H9 (cell line): ENCODE data around the gene KIF6. TPM values are rescaled to one million over a fixed set of nuclear protein-coding genes. Genes with fewer than 3 reads are reported as not detected.

Source experiments
- DNase-seq: peaks from one replicate; pipeline ENCODE4 v3.0.0-alpha.2; 2017
- H2AFZ ChIP-seq: one replicate; pipeline ENCODE4 v1.6.1; 2013; ENCODE audit warnings: mild to moderate bottlenecking, low read length, control low read depth, moderate library complexity
- H2AK5ac ChIP-seq: 2 replicates; pipeline ENCODE4 v1.6.1; 2013; ENCODE audit warnings: low read length, control low read depth, mixed read lengths; ENCODE audit not compliant: insufficient read length
- H2BK120ac ChIP-seq: one replicate; pipeline ENCODE4 v1.6.1; 2013; ENCODE audit warnings: low read depth, mild to moderate bottlenecking, low read length, control low read depth, inconsistent platforms; ENCODE audit not compliant: poor library complexity, severe bottlenecking
- H2BK12ac ChIP-seq: 2 replicates; pipeline ENCODE4 v1.6.1; 2013; ENCODE audit warnings: low read length, control low read depth, mixed read lengths, low read depth; ENCODE audit not compliant: insufficient read length
- H2BK15ac ChIP-seq: 2 replicates; pipeline ENCODE4 v1.6.1; 2013; ENCODE audit warnings: low read depth, low read length, control low read depth
- H2BK20ac ChIP-seq: one replicate; pipeline ENCODE4 v1.6.1; 2013; ENCODE audit warnings: low read depth, mild to moderate bottlenecking, low read length, control low read depth, inconsistent platforms; ENCODE audit not compliant: poor library complexity, severe bottlenecking
- H2BK5ac ChIP-seq: 2 replicates; pipeline ENCODE4 v1.6.1; 2013; ENCODE audit warnings: low read length, control low read depth, mixed read lengths; ENCODE audit not compliant: insufficient read length
- H3K14ac ChIP-seq: 2 replicates; pipeline ENCODE4 v1.6.1; 2013; ENCODE audit warnings: low read length, control low read depth; ENCODE audit not compliant: insufficient read depth
- H3K18ac ChIP-seq: 2 replicates; pipeline ENCODE4 v1.6.1; 2013; ENCODE audit warnings: low read depth, mild to moderate bottlenecking, mixed read lengths, low read length, control low read depth; ENCODE audit not compliant: insufficient read length
- H3K23ac ChIP-seq: 2 replicates; pipeline ENCODE4 v1.6.1; 2013; ENCODE audit warnings: low read length, control low read depth, mixed read lengths, low read depth; ENCODE audit not compliant: insufficient read length
- H3K23me2 ChIP-seq: 2 replicates; pipeline ENCODE4 v1.6.1; 2013; ENCODE audit warnings: low read depth, mild to moderate bottlenecking, mixed read lengths, low read length, control low read depth; ENCODE audit not compliant: insufficient read length, poor library complexity, severe bottlenecking
- H3K27ac ChIP-seq: 2 replicates; pipeline ENCODE4 v1.5.1; 2013; ENCODE audit warnings: low read length, control low read depth, mixed read lengths, low read depth; ENCODE audit not compliant: insufficient read length
- H3K27me3 ChIP-seq: 2 replicates; pipeline ENCODE4 v1.6.1; 2013; ENCODE audit warnings: low read length, control low read depth, inconsistent platforms; ENCODE audit not compliant: insufficient read depth
- H3K4ac ChIP-seq: 2 replicates; pipeline ENCODE4 v1.6.1; 2013; ENCODE audit warnings: low read depth, mild to moderate bottlenecking, control low read depth, inconsistent platforms, low read length, moderate library complexity
- H3K4me1 ChIP-seq: 2 replicates; pipeline ENCODE4 v1.6.1; 2013; ENCODE audit warnings: low read length, control low read depth, inconsistent platforms; ENCODE audit not compliant: insufficient read depth
- H3K4me2 ChIP-seq: 2 replicates; pipeline ENCODE4 v1.6.1; 2013; ENCODE audit warnings: low read length, control low read depth, mixed read lengths; ENCODE audit not compliant: insufficient read length, insufficient read depth
- H3K56ac ChIP-seq: 2 replicates; pipeline ENCODE4 v1.6.1; 2013; ENCODE audit warnings: low read depth, mild to moderate bottlenecking, mixed read lengths, low read length, control low read depth; ENCODE audit not compliant: insufficient read length
- H3K79me1 ChIP-seq: 2 replicates; pipeline ENCODE4 v1.6.1; 2013; ENCODE audit warnings: low read depth, mild to moderate bottlenecking, moderate library complexity, low read length, control low read depth, inconsistent platforms; ENCODE audit not compliant: insufficient read depth, poor library complexity, severe bottlenecking
- H3K79me2 ChIP-seq: 2 replicates; pipeline ENCODE4 v1.6.1; 2013; ENCODE audit warnings: low read length, control low read depth, inconsistent platforms; ENCODE audit not compliant: insufficient read depth
- H3K9ac ChIP-seq: 2 replicates; pipeline ENCODE4 v1.6.1; 2013; ENCODE audit warnings: low read length, control low read depth, mixed read lengths; ENCODE audit not compliant: insufficient read length; ENCODE audit errors: extremely low read depth
- H3K9me3 ChIP-seq: one replicate; pipeline ENCODE4 v1.6.1; 2013; ENCODE audit warnings: low read depth, low read length, inconsistent platforms; ENCODE audit not compliant: control insufficient read depth
- H3T11ph ChIP-seq: one replicate; pipeline ENCODE4 v1.6.1; 2013; ENCODE audit warnings: mild to moderate bottlenecking, low read length, control low read depth, inconsistent platforms
- H4K20me1 ChIP-seq: one replicate; pipeline ENCODE4 v1.6.1; 2013; ENCODE audit not compliant: control insufficient read depth, insufficient read length, insufficient read depth
- H4K5ac ChIP-seq: 2 replicates; pipeline ENCODE4 v1.6.1; 2013; ENCODE audit warnings: low read depth, mild to moderate bottlenecking, mixed read lengths, low read length, control low read depth; ENCODE audit not compliant: insufficient read length
- H4K8ac ChIP-seq: replicated peaks from 2 replicates; pipeline ENCODE4 v1.6.1; 2013; ENCODE audit warnings: low read length, control low read depth, mixed read lengths, low read depth; ENCODE audit not compliant: insufficient read length
- H4K91ac ChIP-seq: 2 replicates; pipeline ENCODE4 v1.6.1; 2013; ENCODE audit warnings: low read depth, mild to moderate bottlenecking, moderate library complexity, mixed read lengths, low read length, control low read depth; ENCODE audit not compliant: insufficient read length
- H3K27ac Mint-ChIP-seq, 3 experiments: 2 replicates in 2 of 3; 3 replicates in 1 of 3; pipeline ENCODE4 v1.8.0; 2020 to 2021; ENCODE audit warnings: mixed read lengths in 3 of 3, mild to moderate bottlenecking in 1 of 3, moderate library complexity in 1 of 3
- H3K27me3 Mint-ChIP-seq: 2 replicates; pipeline ENCODE4 v1.8.0; 2021; ENCODE audit warnings: low read depth, mild to moderate bottlenecking, moderate library complexity, mixed read lengths
- H3K36me3 Mint-ChIP-seq, 3 experiments: 2 replicates in 2 of 3; 3 replicates in 1 of 3; pipeline ENCODE4 v1.8.0; 2020 to 2021; ENCODE audit warnings: low read depth in 3 of 3, mixed read lengths in 3 of 3; ENCODE audit not compliant: insufficient read depth in 1 of 3
- H3K4me1 Mint-ChIP-seq, 2 experiments: 2 replicates each; pipeline ENCODE4 v1.8.0; 2020; ENCODE audit warnings: mixed read lengths in 2 of 2
- H3K4me3 Mint-ChIP-seq, 2 experiments: 2 replicates in 1 of 2; 3 replicates in 1 of 2; pipeline ENCODE4 v1.8.0; 2020 to 2021; ENCODE audit warnings: mild to moderate bottlenecking in 2 of 2, mixed read lengths in 2 of 2, moderate library complexity in 1 of 2
- H3K9me3 Mint-ChIP-seq, 2 experiments: 2 replicates in 1 of 2; 3 replicates in 1 of 2; pipeline ENCODE4 v1.8.0; 2020; ENCODE audit warnings: mild to moderate bottlenecking in 2 of 2, mixed read lengths in 2 of 2, moderate library complexity in 1 of 2
- CTCF ChIP-seq: fragments of 200-600 bp; sonication (generic); conservative IDR thresholded peaks from 3 replicates; pipeline ENCODE4 v1.8.0; 2021; ENCODE audit warnings: antibody characterized with exemption, mild to moderate bottlenecking
- WGBS: extraction: QIAGEN DNeasy Blood & Tissue Kit; methylation state at CpG from one replicate; pipeline ENCODE4 v1.1.7; 2013; ENCODE audit warnings: missing lambda C conversion rate, low lambda C conversion rate, mixed read lengths; ENCODE audit not compliant: insufficient read length; ENCODE audit errors: extremely low coverage; 5-methylcytosine and 5-hydroxymethylcytosine counted together
- total RNA-seq: library from RNA; stranded (reverse); gene quantifications from 2 replicates; pipeline ENCODE4 v1.2.1, GENCODE V29; 2021

The KIF6 gene
- total RNA-seq, 1 experiment from 2014 or later: 0.63 TPM

- no peak overlapping the region for H3K56ac ChIP-seq
- no peak overlapping the region for H2AK5ac ChIP-seq
- Mint-ChIP-seq H3K36me3 (no peaks in the 10 kb centered on the region; a peak in 1 of 7 replicates), H3K27ac (no peak overlapping the region), H3K9me3 (no peaks in the 10 kb centered on the region; a peak in 2 of 5 replicates), H3K4me3 (no peak overlapping the region), H3K27me3 (peaks cover 54% of the 10 kb centered on the region), H3K4me1 (no peaks in the 10 kb centered on the region)
- DNase-seq: no peak
- H3K14ac ChIP-seq: no peak overlapping the region
- no peak overlapping the region for H3T11ph ChIP-seq
- no peaks in the 10 kb centered on the region for H3K23me2 ChIP-seq
- no peak overlapping the region for H4K91ac ChIP-seq
- no peak overlapping the region for H3K4me2 ChIP-seq
- H3K27ac ChIP-seq: no peak overlapping the region
- no peak overlapping the region for H3K9ac ChIP-seq
- no peaks in the 10 kb centered on the region for H4K20me1 ChIP-seq
- no peak overlapping the region for H2BK5ac ChIP-seq
- H3K18ac ChIP-seq: no peak overlapping the region
- TF ChIP-seq CTCF: no peak
- H3K27me3 ChIP-seq: no peaks in the 10 kb centered on the region
- no CpG with 5 or more reads among the region's 10 CpGs for WGBS
- H3K23ac ChIP-seq: no peak overlapping the region
- H4K8ac ChIP-seq: no peak overlapping the region
- no peaks in the 10 kb centered on the region for H3K79me1 ChIP-seq
- H3K79me2 ChIP-seq: no peaks in the 10 kb centered on the region
- no peak overlapping the region for H4K5ac ChIP-seq
- H2BK120ac ChIP-seq: no peak overlapping the region
- no peak overlapping the region for H2BK20ac ChIP-seq
- H2AFZ ChIP-seq: no peak overlapping the region
- H2BK12ac ChIP-seq: no peak overlapping the region
- H3K4ac ChIP-seq: no peak overlapping the region
- H3K4me1 ChIP-seq: no peaks in the 10 kb centered on the region
- H2BK15ac ChIP-seq: no peak overlapping the region
- H3K9me3 ChIP-seq: no peaks in the 10 kb centered on the region
Observed at GRCh38 chr6:39320363-39320984, 404.7 kb downstream of the KIF6 start.
